Measurements from ENCODE around the gene PAPPA.

GRCh38 chr9:116405321-116405720 is 251.7 kb downstream of the PAPPA start:
- TF ChIP-seq CTCF (IDR thresholded peaks at IDR 0.05), result no peak
- TF ChIP-seq EP300 (IDR thresholded peaks at IDR 0.05), result no peak
- TF ChIP-seq POLR2AphosphoS5 (IDR thresholded peaks at IDR 0.05), result no peak

Data from esophagus muscularis mucosa (tissue), 4 donors.